ENCODE results near the gene PAWR.
"Not testable (repeated sequence)": the region's sequence is repeated elsewhere in the genome, so short reads cannot be mapped to it uniquely, and the experiment has no call there.

Gene PAWR

DNA sequence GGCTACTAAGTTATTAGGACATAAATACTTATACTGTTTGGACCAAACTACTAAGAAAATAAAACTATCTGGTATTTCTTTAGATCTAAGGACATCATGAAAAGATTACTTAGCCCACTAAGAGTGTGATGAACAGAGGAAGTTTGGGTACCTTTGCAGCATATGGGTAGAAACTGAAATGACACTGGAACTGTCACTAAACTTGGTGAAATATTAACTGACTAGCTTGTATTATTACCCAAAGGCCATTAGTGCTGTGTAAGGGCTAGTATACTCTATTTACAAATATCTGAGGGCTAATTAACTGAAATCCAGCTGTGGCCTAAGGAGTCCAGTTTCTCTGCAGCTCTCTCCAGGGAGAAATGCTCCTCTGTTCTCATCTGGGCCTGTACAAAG is 45.5 kb downstream of the PAWR start:
- DNase-seq = no peak

DNA sequence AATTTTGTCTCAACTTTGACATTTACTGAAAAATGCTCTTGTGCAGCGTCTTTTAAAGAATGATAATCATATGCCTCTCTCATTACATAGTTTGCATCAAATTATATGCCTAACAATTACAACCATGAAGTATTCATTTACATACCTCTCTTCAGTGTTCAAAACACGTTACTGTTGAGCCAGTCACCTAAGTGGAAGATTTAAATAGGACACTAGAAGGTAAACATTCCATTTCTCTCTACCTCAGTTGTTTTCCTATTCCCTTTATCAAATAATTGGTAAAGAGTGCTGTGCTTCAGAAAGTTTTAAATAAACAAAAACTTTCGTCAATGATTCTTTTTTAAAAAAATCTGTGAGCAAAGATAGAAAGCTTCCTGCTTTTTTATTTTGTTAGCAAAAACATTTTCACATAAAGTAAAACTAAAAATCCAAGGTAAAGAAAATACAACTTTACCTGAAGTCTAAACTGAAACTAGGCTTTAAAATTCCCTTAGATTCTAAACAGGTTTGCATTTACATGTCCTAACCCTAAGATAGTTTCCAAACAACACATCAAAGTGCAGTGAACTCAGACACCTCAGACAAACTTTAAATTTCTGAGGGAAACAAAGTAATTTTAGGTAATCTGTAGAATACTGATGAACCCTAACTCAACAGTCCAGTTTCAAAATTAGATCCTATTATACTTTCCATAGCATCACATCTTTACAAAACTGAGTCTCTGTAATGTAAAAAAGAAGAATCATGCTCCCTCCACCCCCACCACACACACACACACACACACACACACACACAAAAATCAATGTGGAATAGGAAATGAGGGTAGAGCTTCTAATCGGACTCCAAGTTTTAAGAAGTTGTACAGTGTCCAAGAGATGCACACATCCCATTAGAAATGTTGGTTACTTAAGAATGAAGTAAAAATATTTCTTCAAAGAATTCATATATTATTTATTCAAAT is 46.2 kb downstream of the PAWR start:
- no peak for DNase-seq

DNA sequence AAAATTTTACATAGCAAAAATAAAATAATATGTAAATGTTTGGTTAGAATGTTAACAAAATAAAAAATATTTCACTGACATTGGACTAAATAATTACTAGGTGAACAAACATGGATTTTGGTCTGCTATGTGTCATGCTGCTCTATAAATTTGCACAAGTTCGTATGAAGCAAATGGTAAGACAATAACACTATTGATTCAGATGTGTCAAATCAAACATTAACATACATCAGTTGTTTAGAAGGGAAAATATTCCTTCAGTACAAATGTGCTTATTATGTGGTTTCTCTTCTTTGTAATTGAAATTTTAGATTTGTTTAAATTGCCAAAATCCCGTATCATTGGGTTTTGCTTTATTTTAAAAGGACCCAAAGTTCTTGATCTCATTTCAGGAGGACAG is 46.9 kb downstream of the PAWR start:
- DNase-seq = no peak

DNA sequence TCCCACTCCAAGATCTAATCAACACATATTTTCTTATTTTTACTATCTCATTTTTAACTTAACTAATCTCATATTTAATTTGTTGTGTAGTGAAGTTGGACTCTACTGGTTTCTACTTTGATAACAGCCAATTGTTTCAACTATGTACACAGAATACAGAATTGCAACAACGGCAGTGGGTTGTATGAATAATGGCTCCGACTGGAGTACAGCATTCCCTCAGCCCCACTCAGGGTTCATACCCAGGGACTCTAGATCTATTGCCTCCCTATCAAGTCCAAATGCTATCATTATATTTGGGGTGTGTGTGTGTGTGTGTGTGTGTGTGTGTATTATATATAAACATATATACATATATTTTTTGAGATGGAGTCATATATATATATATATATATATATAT is 52.3 kb downstream of the PAWR start:
- DNase-seq = no peak

DNA sequence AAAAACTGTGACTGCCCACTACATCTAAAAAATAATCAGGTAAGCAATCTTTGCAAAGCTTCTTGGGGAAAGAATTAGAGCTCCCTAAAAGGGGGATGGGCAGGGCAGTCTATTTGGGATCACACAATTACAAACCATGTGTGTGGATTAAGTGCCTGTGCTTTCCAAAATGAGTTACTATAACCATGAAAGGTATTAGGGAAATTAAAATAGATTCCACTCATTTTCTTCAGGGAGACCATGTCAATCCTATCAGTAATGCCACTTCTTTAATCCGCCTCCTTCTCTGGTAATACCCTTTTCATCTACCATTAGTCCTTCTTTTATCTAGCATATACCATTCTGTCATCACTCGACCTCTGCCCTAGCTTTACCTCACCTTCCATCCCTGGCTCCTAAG is 53.7 kb downstream of the PAWR start:
- no peak for DNase-seq

DNA sequence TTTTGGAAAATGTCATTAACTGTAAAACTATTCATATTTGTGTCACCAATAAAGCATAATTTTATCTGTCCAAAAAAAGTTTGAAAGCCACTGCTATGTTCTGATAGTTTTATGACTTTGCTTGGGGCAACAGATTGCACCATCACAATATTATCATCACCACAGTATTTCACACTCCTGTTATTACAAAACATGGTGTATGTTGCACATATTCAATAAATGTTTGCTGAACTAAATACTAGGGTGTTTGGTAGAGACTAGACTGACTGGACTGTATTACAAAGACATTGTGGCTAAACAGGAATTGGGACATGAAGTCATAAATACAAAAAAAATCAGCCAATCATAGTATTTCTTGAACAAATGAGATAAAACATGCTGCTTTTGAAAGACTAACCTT is 55.1 kb downstream of the PAWR start:
- no peak for DNase-seq

DNA sequence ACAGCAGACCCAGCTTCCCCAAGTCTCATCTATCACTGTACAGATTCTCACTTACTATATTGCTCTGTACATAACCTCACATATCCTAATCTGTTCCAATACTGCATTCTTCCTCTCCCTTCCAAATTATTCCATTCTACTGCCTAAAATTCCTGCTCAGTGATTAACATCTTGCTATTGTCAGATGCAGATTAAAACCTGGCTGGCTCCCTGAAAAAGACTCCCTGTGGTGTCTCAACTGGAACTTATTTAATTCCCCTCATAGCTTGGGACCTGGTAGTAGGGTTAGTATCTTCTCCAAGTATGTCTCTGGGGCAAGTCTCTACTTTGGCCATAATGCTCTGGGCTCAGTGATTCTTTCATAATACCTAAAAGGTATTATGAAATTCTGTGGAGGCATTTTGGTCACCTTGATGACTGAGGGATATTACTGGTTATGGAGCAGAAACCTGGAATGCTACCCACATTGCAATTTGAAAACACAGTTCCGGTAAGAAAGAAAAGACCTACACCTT is 55.8 kb downstream of the PAWR start:
- DNase-seq = no peak

DNA sequence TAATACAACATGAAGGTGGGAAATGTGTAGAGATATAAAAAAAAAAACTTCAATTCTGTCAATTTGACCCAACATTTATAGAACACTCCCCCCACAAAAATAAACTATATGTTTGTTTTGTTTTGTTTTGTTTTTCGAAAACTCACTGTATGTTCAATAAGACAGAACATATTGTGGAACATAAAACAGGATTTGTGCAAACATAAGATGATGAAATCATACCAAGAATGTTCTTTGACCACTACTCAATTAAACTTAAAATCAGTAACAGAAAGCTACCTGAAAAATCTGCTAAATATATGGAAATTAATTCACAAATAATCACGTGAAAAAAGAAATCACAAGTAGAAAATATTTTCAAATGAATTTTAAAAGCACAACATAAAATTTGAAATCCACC is 61.2 kb downstream of the PAWR start:
- DNase-seq = no peak

DNA sequence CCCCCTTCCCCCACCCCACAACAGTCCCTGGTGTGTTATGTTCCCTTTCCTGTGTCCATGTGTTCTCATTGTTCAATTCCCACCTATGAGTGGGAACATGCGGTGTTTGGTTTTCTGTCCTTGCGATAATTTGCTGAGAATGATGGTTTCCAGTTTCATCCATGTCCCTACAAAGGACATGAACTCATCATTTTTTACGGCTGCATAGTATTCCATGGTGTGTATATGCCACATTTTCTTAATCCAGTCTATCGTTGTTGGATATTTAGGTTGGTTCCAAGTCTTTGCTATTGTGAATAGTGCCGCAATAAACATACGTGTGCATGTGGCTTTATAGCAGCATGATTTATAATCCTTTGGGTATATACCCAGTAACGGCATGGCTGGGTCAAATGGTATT is 64.0 kb downstream of the PAWR start:
- DNase-seq = not testable (repeated sequence)

DNA sequence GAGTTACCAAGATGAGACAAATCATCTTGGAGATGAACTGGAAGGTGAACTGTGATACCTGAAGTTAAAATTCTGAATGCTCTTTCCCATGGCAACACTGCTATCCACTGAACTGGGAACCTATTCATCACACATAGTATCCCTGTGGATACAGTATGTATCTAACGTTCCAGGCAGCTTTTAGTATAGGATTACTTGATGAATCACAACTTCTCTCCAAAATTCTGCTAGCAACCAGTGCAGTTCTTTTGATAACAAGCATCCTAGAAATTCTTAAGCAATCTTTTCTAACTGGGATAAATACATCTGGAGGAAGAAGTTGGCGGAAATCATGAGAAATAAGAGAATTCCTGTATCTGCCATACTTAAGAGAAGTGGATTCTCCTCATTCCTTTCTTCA is 66.4 kb downstream of the PAWR start:
- no peak for DNase-seq

DNA sequence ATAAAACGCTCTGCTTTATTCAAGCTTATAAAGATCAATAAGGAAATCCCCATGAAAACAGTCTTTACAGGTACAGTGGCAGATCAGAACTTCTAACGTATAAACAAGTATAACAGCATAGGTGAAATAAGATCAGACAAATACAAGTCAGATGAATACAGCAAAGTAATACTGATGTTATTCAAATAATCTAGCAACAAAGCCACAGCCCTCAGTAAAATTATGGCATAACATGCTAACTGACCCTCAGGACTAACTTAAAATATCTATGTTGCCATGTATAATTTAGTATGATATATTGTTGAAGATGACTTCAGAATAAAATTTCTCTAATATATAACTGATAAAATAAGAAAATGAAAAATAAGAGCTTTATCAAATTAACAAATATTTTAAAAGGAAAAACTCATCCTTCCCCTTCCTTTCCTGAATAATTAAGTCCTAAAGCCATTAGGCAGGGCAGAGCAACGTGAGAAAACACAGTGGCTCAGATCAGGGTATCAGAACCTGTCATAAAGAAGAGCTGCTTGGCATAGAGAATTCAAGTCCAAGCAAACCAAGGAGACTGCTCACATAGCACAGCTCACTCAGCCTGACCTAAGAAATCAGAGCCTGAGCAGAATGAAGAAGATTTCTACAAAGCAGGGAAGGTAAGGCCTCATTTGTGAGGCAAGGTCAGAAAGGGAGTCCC is 70.7 kb downstream of the PAWR start:
- no peak for DNase-seq

DNA sequence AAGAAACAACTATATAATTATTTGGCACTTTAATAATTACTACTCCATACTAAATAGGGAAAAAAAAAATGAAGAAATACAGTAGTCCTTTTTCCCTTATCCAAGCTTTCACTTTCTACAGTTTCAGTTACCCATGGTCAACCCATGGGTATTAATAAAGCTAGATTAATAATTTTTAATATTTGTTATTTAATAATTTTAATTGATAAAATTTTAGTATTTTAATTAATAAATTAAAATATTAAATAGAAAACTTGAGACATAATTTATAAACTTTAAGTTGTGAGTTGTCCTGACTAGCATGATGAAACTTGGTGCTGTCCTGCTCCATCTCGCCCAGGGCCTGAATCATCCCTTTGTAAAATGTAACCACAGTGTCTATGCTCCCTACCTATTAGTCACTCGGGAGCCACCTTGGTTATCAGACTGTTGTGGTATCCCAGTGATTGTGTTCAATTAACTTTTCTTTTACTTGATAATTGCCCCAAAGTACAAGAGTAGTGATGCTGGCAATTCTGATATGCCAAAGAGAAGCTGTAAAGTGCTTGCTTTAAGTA is 71.8 kb downstream of the PAWR start:
- DNase-seq = no peak

DNA sequence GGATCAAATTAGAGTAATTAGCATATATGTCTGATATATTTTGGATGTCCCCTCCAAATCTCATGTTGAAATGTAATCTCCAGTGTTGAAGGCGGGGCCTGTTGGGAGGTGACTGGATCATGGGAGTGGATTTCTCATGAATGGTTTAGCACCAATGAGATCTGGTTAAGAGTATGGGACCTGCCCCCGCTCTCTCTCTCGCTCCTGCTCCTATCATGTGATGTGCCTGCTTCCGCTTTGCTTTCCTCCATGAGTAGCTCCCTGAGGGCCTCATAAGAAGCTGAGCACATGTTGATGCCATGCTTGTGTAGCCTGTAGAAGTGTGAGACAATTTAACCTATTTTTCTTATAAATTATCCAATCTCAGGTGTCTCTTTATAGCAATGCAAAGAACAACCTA is 73.1 kb downstream of the PAWR start:
- DNase-seq = no peak

DNA sequence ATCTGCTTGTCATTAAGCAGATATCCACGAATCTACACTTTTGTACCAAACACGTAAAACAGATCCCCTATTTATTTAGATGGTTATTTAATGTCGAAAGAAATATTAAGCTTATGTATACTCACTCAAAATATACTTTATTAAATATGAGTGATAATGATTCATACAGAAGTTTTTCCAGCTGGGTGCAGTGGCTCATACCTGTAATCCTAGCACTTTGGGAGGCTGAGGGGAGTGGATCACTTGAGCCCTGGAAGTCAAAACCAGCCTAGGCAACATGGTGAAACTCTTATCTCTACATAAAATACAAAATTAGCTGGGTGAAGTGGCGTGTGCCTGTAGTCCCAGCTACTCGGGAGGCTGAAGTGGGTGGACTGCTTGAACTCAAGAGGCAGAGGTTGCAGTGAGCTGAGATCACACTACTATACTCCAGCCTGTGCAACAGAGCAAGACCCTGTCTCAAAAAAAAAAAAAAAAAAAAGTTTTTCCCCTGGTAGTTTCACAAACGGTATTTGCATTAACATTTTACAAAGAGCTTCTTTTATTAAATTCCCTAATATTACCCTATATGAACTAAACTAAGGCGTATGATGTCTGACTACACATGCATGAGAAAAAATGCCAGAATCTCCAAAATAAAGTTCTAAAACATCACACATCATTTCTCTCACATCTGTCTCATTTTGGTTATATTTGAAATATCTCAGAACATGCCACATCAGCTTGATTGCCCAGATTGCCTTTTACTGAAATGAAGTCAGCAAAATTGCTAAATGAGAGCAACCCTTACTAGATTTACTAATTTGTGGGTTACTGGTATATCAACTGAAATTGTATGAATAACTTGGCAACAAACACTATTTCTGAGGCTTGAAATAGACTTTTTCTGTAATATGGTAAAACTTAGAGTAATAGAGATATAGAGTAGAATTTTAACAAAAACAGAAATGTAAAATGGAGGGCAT is 74.9 kb downstream of the PAWR start:
- DNase-seq = peak; percentile 65

DNA sequence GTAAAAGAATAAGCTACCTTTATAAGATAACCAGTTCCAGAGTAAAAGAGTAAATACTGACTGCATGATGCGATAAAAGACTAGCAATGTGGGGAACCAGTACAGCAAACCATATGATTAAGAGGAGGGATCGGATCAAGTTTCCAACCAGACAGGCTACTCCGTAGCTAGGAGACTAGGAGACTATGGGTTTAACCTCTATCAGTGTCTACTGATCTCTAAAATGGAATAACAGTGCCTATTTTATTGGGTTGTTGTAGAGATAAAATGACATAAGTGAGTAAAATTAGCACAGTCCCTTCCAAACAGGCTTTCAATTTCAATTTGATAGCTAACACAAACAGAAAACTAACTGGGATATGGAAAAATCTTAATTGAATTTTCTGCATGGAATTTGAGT is 76.0 kb downstream of the PAWR start:
- no peak for DNase-seq

DNA sequence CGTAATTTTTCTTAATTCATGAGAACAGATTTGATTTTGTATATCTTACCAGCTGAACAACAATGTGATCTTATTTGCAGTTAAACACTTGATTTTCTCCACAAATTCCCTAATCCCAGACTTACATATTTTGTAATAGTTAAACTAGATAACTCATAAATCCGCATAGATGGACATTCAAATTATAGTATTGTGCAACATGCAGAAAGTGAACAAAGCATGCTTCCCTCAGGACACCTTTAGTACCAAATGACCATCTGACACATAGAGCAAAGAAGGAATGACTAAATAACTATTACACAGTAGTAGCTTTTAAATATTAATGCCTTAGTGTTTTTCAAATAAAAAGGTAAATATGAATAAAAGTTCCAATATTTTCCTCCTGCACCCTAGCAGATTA is 88.9 kb downstream of the PAWR start:
- DNase-seq = no peak

DNA sequence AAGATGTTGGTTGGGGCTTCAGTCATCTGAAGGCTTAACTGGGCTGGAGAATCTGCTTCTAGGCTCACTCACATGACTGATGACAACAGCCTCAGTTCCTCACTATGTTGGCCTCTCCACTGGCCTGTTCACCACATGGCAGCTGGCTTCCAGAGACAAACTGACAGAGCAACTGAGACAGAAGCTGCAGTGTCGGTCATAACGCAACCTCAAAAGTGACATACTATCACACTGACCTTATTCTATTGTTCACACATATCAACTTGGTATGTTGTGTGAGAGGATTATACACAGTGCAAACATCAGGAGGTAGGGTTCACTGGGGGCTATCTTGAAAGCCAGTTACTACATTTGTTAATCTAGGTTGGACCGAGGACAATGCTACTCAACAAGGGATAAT is 92.9 kb downstream of the PAWR start:
- DNase-seq = no peak

DNA sequence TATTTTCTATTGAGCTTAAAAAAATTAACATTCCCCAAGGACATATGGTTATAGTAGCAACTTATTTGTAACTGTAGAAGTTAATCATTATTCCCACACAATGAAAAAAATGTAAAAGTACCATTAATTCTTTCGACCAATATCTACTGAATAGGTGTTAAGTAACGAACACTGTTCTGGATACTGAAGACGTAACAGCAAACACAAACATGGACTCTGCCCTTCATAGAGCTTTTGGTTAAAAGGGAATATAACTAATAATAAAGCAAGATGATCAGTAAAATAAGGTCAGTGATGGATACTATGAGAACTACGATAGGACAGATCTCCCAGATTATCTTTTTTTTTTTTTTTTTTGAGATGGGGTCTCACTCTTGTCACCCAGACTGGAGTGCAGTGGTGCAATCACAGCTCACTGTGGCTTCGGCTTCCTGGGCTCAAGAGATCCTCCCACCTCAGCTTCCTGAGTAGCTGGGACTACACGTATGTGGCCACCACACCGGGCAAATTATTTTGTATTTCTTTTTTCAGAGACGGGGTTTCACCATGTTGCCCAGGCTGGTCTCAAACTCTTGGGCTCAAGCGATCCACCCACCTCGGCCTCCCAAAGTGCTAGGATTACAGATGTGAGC is 93.9 kb downstream of the PAWR start:
- DNase-seq = no peak

DNA sequence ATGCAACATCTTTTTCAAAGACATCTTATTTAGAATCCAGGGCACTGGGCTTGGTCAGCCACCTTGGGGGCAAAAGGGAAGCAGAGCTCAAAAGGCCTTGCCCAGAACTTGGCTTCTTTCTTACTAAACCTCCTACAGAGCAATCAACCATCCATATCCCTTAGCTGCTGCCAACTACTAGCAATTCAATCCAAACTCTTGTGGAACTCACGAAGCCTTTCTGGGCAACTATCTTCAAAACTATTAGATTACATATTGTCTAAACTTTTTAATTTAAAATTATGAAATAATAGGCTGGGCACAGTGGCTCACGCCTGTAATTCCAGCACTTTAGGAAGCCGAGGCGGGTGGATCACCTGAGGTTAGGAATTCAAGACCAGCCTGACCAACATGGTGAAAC is 95.5 kb downstream of the PAWR start:
- DNase-seq = no peak

DNA sequence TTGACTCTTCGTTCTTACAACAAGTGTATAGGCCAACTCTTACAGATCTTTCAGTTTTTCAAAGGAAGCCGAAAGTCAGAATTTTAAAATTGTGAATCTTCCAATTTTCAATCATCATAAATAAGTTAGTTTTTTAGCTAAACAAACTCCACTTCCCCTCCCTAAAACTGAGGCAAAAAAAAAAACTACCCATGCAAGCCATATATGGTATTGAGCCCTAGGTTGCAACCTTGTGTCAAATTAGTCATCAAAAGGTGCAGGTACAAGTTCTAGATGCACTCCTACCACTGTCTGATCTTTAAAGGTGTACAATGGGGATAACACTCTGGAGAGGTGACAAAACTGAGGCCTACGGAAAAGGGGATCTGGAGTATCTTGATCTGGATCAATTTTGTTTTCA is 97.9 kb downstream of the PAWR start:
- no peak for DNase-seq

DNA sequence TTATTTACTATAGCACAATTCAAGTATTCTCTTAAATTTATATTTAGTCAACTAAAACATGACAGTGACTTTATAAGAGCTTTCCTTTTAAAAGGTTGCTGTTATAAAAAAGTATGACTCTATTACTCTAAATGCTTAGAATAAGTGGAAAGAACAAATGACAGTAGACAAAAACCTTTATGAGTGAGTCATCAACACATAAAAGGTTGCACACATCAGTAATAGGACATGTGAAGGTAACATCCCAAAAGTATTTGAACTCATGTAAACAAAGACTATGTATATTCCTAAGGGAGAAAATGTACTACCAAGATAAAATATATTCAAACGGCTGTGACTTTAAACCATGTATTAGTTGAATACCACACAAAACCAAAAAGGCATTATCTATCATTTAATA is 98.8 kb downstream of the PAWR start:
- no peak for DNase-seq

DNA sequence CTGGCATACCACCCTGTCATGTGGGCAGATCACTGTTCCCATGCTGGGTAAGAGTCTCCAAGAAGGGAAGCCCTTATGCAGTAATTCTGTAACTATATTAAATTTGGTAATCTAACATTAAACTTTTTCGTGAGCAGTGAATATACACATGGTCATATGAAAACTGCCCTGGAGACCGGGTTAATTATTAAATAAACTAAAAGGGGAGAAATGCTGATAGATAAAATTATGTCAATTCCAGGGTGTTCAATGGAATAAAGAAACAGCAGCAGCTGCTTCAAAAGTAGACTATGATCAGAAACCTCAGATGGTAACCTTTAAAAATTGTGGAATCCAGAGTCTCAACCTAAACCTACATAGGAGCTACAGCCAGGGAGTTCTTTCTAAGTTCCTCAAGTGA is 100.0 kb downstream of the PAWR start:
- no peak for DNase-seq
